ENCODE measurements around the gene KCNMA1.
"Not testable (repeated sequence)": the region's sequence is repeated elsewhere in the genome, so short reads cannot be mapped to it uniquely, and the experiment has no call there.

The KCNMA1 gene

GRCh38 chr10:77436257-77436975 lies 201.2 kb downstream of the KCNMA1 start:
- DNase-seq: no peak

- no peak for DNase-seq
These were observed 204.1 kb downstream of the KCNMA1 start for GRCh38 chr10:77433546-77433945.

- DNase-seq: no peak
These were observed 205.4 kb downstream of the KCNMA1 start for GRCh38 chr10:77431980-77432797.

GRCh38 chr10:77431209-77431611 lies 206.4 kb downstream of the KCNMA1 start:
- DNase-seq: no peak

GRCh38 chr10:77430530-77430929 lies 207.1 kb downstream of the KCNMA1 start:
- DNase-seq: no peak

- no peak for DNase-seq
These were observed 208.8 kb downstream of the KCNMA1 start for GRCh38 chr10:77428691-77429395.

GRCh38 chr10:77424257-77424656 lies 213.4 kb downstream of the KCNMA1 start:
- no peak for DNase-seq

- no peak for DNase-seq
These were observed 214.9 kb downstream of the KCNMA1 start for GRCh38 chr10:77422491-77423338.

- no peak for DNase-seq
These were observed 216.0 kb downstream of the KCNMA1 start for GRCh38 chr10:77421591-77421990.

GRCh38 chr10:77420947-77421523 lies 216.6 kb downstream of the KCNMA1 start:
- no peak for DNase-seq

GRCh38 chr10:77419979-77420378 lies 217.6 kb downstream of the KCNMA1 start:
- DNase-seq: no peak

- DNase-seq: no peak
These were observed 218.6 kb downstream of the KCNMA1 start for GRCh38 chr10:77419056-77419455.

GRCh38 chr10:77417806-77418640 lies 219.6 kb downstream of the KCNMA1 start:
- DNase-seq: no peak

GRCh38 chr10:77417359-77417758 lies 220.2 kb downstream of the KCNMA1 start:
- DNase-seq: no peak

GRCh38 chr10:77416311-77417135 lies 221.1 kb downstream of the KCNMA1 start:
- no peak for DNase-seq

- DNase-seq: no peak
These were observed 222.2 kb downstream of the KCNMA1 start for GRCh38 chr10:77415313-77415960.

- DNase-seq: no peak
These were observed 224.4 kb downstream of the KCNMA1 start for GRCh38 chr10:77413231-77413630.

- not testable (repeated sequence) for DNase-seq
These were observed 225.0 kb downstream of the KCNMA1 start for GRCh38 chr10:77412573-77413133.

- no peak for DNase-seq
These were observed 225.8 kb downstream of the KCNMA1 start for GRCh38 chr10:77411805-77412204.
